ENCODE results near the gene ARHGAP19. TPM values are rescaled to one million over a fixed set of nuclear protein-coding genes. Genes with fewer than 3 reads are reported as not detected.

Gene ARHGAP19
- total and polyA plus RNA-seq, 9 of the 15 experiments (the other 6 are each of a cell fraction or from before 2014, with no cell fraction given) = 14.8 to 49.5 (median 26.8) TPM

DNA sequence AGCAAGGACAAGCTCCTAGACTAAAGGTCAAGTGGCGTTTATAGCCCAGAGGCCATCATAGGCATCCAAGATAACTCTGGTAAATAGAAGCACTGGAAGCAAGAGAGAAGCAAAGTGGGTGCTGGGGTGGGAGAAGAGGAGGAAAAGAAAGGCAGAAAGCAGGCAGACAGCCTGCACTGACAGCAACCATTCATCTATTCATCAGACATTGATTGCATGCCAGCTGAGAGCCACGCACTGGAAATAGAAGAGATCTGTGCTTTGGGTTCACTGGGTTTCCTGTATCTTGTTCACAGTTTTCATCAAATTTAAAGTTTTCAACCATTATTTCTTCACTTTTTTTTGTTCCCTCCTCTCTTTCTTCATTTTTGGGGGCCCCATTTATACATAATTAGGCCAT lies 102.0 kb downstream of the ARHGAP19 start:
- TF ChIP-seq XRCC3 (IDR thresholded peaks at IDR 0.05) (no peak), HLTF (IDR thresholded peaks at IDR 0.05) (no peak)
- BruUV-seq (replicated peaks) = no TSS peak
- no peaks in the 10 kb centered on the region for H3K9me1 ChIP-seq (ENCODE audit: control insufficient read depth, insufficient read depth, low read length)
- intact Hi-C loops (cut with micrococcal nuclease) (no loop called here), in situ Hi-C loops (cut with MboI) (no loop called here)
- peaks cover 13 to 37% of the 10 kb centered on the region in 2 experiments; a peak in 4 of 5 replicates for H3K27me3 ChIP-seq (ENCODE audit: control insufficient read depth in 2 of 2, insufficient read depth in 2 of 2, low read length in 2 of 2)
- H3K4me3 ChIP-seq = no peak overlapping the region
- peaks cover 0 to 4% of the 10 kb centered on the region in 2 experiments; a peak in 2 of 5 replicates for H3K4me1 ChIP-seq (replicated peaks in 1 of 2; ENCODE audit: control insufficient read depth in 2 of 2, insufficient read depth in 2 of 2, low read length in 2 of 2)
- H2AFZ ChIP-seq (ENCODE audit: low read depth, low read length) = no peak overlapping the region
- H3K4me2 ChIP-seq (ENCODE audit: insufficient read depth, low read length) = no peak overlapping the region
- no peaks in the 10 kb centered on the region for H3K36me3 ChIP-seq (ENCODE audit: control insufficient read depth, insufficient read depth, low read length)
- H3K9me3 ChIP-seq (replicated peaks; ENCODE audit: control insufficient read depth, insufficient read depth, low read depth, low read length) = no peaks in the 10 kb centered on the region
- WGBS (ENCODE audit: insufficient coverage, low coverage, missing lambda C conversion rate) = 0% methylated on average over 2 of the region's 2 CpGs
- ChIA-PET CTCF (ENCODE audit: low intra/inter-chr PET ratio) (no interaction called here), POLR2A (interaction anchor here (1.0 kb wide), 1 partner anchor 19 kb away, joined by 4 read pairs; no protein-coding TSS in a partner anchor)
- H4K20me1 ChIP-seq (replicated peaks; ENCODE audit: control insufficient read depth, insufficient read depth, low read length) = no peaks in the 10 kb centered on the region
- no peak overlapping the region for H3K9ac ChIP-seq (ENCODE audit: insufficient read depth in 1 of 2, low read depth in 2 of 2, low read length in 2 of 2)
- H3K79me2 ChIP-seq (ENCODE audit: control insufficient read depth, insufficient read depth, low read length) = no peaks in the 10 kb centered on the region
- no peak overlapping the region for H3K27ac ChIP-seq (ENCODE audit: extremely low read depth, low read depth, low read length)
- no peak for ATAC-seq
- no peak for FAIRE-seq
- DNase-seq (ENCODE audit: extremely low read depth in 1 of 4, low spot score in 3 of 4) = no peak

DNA sequence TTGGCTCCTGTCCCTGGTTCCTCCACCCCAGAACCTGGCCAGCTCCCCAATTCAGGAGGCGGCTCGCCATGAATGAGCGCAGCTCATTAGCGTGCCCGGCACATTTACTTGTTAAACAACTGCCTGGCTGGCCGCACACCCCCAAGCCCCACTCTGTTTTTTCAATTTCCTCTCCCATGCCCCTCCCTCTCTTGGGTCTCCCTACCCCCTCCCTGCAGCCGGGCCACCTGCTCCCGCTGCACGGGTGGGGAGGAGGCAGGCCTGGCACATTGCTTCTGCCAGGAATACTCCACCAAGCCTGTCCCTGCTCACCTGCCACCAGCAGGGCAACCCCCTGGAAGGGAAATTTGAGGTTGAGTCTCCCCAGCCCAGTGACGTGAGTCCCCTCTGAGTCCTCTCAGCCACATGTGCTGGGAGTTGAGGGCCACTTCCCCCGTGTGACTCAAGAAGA lies 104.2 kb downstream of the ARHGAP19 start:
- no peaks in the 10 kb centered on the region for H3K79me2 ChIP-seq (ENCODE audit: control insufficient read depth, insufficient read depth, low read length)
- H3K4me1 ChIP-seq (replicated peaks in 1 of 2; ENCODE audit: control insufficient read depth in 2 of 2, insufficient read depth in 2 of 2, low read length in 2 of 2) = peaks cover 0 to 9% of the 10 kb centered on the region in 2 experiments; a peak in 2 of 5 replicates
- peaks cover 13 to 57% of the 10 kb centered on the region in 2 experiments; a peak in 4 of 5 replicates for H3K27me3 ChIP-seq (ENCODE audit: control insufficient read depth in 2 of 2, insufficient read depth in 2 of 2, low read length in 2 of 2)
- intact Hi-C loops (cut with micrococcal nuclease) (no loop called here), in situ Hi-C loops (cut with MboI) (no loop called here)
- no peak overlapping the region for H2AFZ ChIP-seq (ENCODE audit: low read depth, low read length)
- no peak overlapping the region for H3K4me2 ChIP-seq (ENCODE audit: insufficient read depth, low read length)
- no peak for ATAC-seq
- BruUV-seq (replicated peaks) = no TSS peak
- ChIA-PET POLR2A (interaction anchor here (0.8 to 1.1 kb wide), 2 partner anchors 11 to 21 kb away, joined by 3 to 4 read pairs; no protein-coding TSS in a partner anchor), CTCF (ENCODE audit: low intra/inter-chr PET ratio) (no interaction called here)
- no peaks in the 10 kb centered on the region for H3K9me1 ChIP-seq (ENCODE audit: control insufficient read depth, insufficient read depth, low read length)
- H3K36me3 ChIP-seq (ENCODE audit: control insufficient read depth, insufficient read depth, low read length) = no peaks in the 10 kb centered on the region
- H4K20me1 ChIP-seq (replicated peaks; ENCODE audit: control insufficient read depth, insufficient read depth, low read length) = no peaks in the 10 kb centered on the region
- no peak overlapping the region for H3K4me3 ChIP-seq
- 0% methylated on average over 4 of the region's 11 CpGs for WGBS (ENCODE audit: insufficient coverage, low coverage, missing lambda C conversion rate)
- no peak overlapping the region for H3K9ac ChIP-seq (ENCODE audit: insufficient read depth in 1 of 2, low read depth in 2 of 2, low read length in 2 of 2)
- no peak for FAIRE-seq
- DNase-seq (ENCODE audit: extremely low read depth in 1 of 4, low spot score in 3 of 4) = no peak
- no peaks in the 10 kb centered on the region for H3K9me3 ChIP-seq (replicated peaks; ENCODE audit: control insufficient read depth, insufficient read depth, low read depth, low read length)
- H3K27ac ChIP-seq (ENCODE audit: extremely low read depth, low read depth, low read length) = no peak overlapping the region
- TF ChIP-seq ZKSCAN3 (CRISPR knock-in tag; IDR thresholded peaks at IDR 0.05) = no peak
- TF ChIP-seq ZNF174 (CRISPR knock-in tag; IDR thresholded peaks at IDR 0.05) = no peak
- no peak for TF ChIP-seq MED1 (CRISPR knock-in tag; IDR thresholded peaks at IDR 0.05; ENCODE audit: borderline replicate concordance)
- TF ChIP-seq DEAF1 (CRISPR knock-in tag; IDR thresholded peaks at IDR 0.05) = no peak
- TF ChIP-seq CHD1 (IDR thresholded peaks at IDR 0.05; ENCODE audit: low read length) = no peak
- TF ChIP-seq ZC3H4 (CRISPR knock-in tag; IDR thresholded peaks at IDR 0.05; ENCODE audit: borderline replicate concordance) = no peak
- TF ChIP-seq SLC30A9 (CRISPR knock-in tag; IDR thresholded peaks at IDR 0.05) = no peak
- no peak for TF ChIP-seq ZNF408 (CRISPR knock-in tag; IDR thresholded peaks at IDR 0.05; ENCODE audit: low read depth)
- no peak for TF ChIP-seq TOE1 (IDR thresholded peaks at IDR 0.05; ENCODE audit: borderline replicate concordance)
- no peak for TF ChIP-seq TOE1 (CRISPR knock-in tag; IDR thresholded peaks at IDR 0.05; ENCODE audit: borderline replicate concordance, low read depth)
- TF ChIP-seq ARID3B (CRISPR knock-in tag; IDR thresholded peaks at IDR 0.05; ENCODE audit: borderline replicate concordance) = no peak
- no peak for TF ChIP-seq SETDB1 (IDR thresholded peaks at IDR 0.05; ENCODE audit: low read length)
- no peak for TF ChIP-seq EGR1 (conservative IDR thresholded peaks at IDR 0.05)
- TF ChIP-seq ZNF77 (CRISPR knock-in tag; IDR thresholded peaks at IDR 0.05) = no peak

All from K562 (cell line).